MM.1S (cell line): ENCODE results near the gene SYMPK.

Experiments
- EZH2 ChIP-seq: fragments of 300-600 bp; sonication (generic); optimal IDR thresholded peaks from 2 replicates; pipeline ENCODE3; 2017; ENCODE audit warnings: low read depth, mild to moderate bottlenecking, antibody characterized with exemption, low read length, mixed read lengths
- TF ChIP-seq, protein P1 (sequence below): fragments of 300-600 bp; sonication (generic); IDR thresholded peaks from 2 replicates; pipeline ENCODE4 v1.5.1; 2016; ENCODE audit warnings: antibody characterized with exemption, low read length, mixed read lengths

DNA sequence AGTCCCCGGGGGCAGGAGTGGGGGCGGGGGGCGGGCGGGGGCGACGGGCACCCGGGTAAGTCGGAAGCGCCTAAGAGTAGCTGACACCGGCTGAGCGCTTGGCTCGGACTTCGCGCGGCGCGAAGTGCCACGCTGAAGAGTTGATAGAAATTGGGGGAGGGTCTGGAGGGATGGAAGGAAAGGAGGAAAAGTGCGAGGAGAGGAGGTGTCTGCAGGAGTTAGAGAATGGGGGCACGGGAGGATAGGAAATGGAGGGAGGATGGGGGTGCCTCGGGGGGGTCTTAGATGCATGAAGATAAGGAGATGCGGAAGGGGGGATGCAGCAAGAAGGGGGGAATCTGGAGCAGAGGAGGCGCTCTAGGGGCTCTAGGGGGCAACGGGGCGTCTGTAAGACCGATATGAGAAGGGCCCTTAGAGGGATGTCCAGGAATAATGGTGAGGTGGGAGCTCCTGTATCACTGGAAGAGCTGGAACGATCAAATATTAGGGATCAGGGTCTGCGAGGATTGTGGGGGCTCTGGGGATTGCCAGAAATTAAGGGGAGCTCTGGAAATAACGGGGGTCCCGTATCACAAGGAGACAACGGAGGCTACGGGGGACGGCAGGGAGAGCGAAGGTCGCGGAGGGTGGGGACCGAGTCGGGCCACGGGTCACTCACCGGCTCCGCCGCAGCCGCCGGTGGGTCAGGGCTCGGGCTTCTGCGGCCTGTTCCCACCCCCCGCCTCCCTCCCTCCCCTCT, 39.1 kb upstream of the SYMPK start, which contains the start of gene MYPOP:
- TF ChIP-seq, protein P1, sequence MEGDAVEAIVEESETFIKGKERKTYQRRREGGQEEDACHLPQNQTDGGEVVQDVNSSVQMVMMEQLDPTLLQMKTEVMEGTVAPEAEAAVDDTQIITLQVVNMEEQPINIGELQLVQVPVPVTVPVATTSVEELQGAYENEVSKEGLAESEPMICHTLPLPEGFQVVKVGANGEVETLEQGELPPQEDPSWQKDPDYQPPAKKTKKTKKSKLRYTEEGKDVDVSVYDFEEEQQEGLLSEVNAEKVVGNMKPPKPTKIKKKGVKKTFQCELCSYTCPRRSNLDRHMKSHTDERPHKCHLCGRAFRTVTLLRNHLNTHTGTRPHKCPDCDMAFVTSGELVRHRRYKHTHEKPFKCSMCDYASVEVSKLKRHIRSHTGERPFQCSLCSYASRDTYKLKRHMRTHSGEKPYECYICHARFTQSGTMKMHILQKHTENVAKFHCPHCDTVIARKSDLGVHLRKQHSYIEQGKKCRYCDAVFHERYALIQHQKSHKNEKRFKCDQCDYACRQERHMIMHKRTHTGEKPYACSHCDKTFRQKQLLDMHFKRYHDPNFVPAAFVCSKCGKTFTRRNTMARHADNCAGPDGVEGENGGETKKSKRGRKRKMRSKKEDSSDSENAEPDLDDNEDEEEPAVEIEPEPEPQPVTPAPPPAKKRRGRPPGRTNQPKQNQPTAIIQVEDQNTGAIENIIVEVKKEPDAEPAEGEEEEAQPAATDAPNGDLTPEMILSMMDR: no peak
- no peak for TF ChIP-seq EZH2
